ENCODE results near the gene TLR8.

DNA sequence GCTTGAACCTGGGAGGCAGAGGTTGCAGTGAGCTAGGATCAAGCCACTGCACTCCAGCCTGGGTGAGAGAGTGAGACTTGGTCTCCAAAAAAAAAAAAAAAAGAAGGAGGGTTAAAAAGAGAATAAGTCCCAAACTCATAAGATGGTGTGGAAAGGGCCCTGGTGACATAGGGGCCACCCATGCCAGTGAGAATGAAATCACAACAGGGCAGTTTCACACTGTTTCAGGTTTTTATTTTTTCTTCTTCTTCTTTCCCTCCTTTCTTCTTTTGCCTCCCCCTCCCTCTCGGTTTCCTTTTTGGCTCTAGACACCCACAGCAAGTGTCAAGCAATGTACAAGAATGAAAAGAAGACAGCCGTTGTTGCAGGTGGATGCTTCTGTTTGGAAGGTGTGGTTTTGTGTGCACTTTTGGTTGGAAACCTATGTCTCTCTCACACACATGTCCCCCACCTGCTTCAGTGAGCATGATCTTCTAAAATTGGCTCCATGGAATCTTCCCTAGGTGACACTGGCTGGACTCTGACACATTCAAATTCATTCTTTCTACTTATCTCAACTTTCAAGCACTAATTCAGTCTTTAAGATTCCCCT, 14.4 kb upstream of the TLR8 start:
- TF ChIP-seq, protein P1, sequence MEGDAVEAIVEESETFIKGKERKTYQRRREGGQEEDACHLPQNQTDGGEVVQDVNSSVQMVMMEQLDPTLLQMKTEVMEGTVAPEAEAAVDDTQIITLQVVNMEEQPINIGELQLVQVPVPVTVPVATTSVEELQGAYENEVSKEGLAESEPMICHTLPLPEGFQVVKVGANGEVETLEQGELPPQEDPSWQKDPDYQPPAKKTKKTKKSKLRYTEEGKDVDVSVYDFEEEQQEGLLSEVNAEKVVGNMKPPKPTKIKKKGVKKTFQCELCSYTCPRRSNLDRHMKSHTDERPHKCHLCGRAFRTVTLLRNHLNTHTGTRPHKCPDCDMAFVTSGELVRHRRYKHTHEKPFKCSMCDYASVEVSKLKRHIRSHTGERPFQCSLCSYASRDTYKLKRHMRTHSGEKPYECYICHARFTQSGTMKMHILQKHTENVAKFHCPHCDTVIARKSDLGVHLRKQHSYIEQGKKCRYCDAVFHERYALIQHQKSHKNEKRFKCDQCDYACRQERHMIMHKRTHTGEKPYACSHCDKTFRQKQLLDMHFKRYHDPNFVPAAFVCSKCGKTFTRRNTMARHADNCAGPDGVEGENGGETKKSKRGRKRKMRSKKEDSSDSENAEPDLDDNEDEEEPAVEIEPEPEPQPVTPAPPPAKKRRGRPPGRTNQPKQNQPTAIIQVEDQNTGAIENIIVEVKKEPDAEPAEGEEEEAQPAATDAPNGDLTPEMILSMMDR (IDR thresholded peaks at IDR 0.05) = no peak
- TF ChIP-seq POLR2A (IDR thresholded peaks at IDR 0.05) = no peak

Measured in heart left ventricle (tissue), 13 donors.